Measurements from ENCODE around the gene NFKBIZ.

NFKBIZ gene

GRCh38 chr3:101848754-101849713, at the start of gene NFKBIZ:
TSS of gene NFKBIZ (plus strand) at chr3:101849514. CDS start at chr3:101849629, 115 bp downstream.
- DNase-seq, result peak; percentile 81 to 92 (median 88)

- no peak for DNase-seq
Measured at GRCh38 chr3:101801174-101801573, 48.1 kb upstream of the NFKBIZ start.

- no peak for DNase-seq
Measured at GRCh38 chr3:101802179-101802578, 47.1 kb upstream of the NFKBIZ start.

- DNase-seq, result peak in 3 of 4 experiments; percentile 20 to 36 (median 35)
Measured at GRCh38 chr3:101803173-101803782, 46.0 kb upstream of the NFKBIZ start.

- DNase-seq, result no peak
Measured at GRCh38 chr3:101803939-101804338, 45.4 kb upstream of the NFKBIZ start.

- no peak for DNase-seq
Measured at GRCh38 chr3:101806491-101806890, 42.8 kb upstream of the NFKBIZ start.

GRCh38 chr3:101807888-101808287, 41.4 kb upstream of the NFKBIZ start:
- DNase-seq, result no peak

- peak in 1 of 4 experiments; percentile 5 for DNase-seq
Measured at GRCh38 chr3:101809178-101810021, 39.9 kb upstream of the NFKBIZ start.

- no peak for DNase-seq
Measured at GRCh38 chr3:101810022-101810418, 39.3 kb upstream of the NFKBIZ start.

GRCh38 chr3:101811875-101812274, 37.4 kb upstream of the NFKBIZ start:
- no peak for DNase-seq

- no peak for DNase-seq
Measured at GRCh38 chr3:101812895-101813294, 36.4 kb upstream of the NFKBIZ start.

- no peak for DNase-seq
Measured at GRCh38 chr3:101813817-101814440, 35.4 kb upstream of the NFKBIZ start.

GRCh38 chr3:101814835-101815234, 34.5 kb upstream of the NFKBIZ start:
- no peak for DNase-seq

GRCh38 chr3:101816215-101817149, 32.8 kb upstream of the NFKBIZ start:
- DNase-seq, result no peak

GRCh38 chr3:101817992-101818391, 31.3 kb upstream of the NFKBIZ start:
- DNase-seq, result no peak

- DNase-seq, result no peak
Measured at GRCh38 chr3:101819649-101820206, 29.6 kb upstream of the NFKBIZ start.

GRCh38 chr3:101821503-101821902, 27.8 kb upstream of the NFKBIZ start:
- DNase-seq, result no peak

GRCh38 chr3:101823525-101823924, 25.8 kb upstream of the NFKBIZ start:
- no peak for DNase-seq

GRCh38 chr3:101824702-101825101, 24.6 kb upstream of the NFKBIZ start:
- DNase-seq, result no peak

GRCh38 chr3:101825904-101826445, 23.3 kb upstream of the NFKBIZ start:
- no peak for DNase-seq

Data from activated CD4-positive, CD25-positive, alpha-beta regulatory T cell (primary cell).